Fibroblast of mammary gland (primary cell): ENCODE results near the gene PYROXD2.

Experiments
- DNase-seq: peaks from one replicate; pipeline ENCODE4 v3.0.0-alpha.2; 2010; ENCODE audit warnings: low read depth
- H3K4me3 ChIP-seq: 2 replicates; pipeline ENCODE4 v1.5.1; 2011; ENCODE audit warnings: low read depth, mild to moderate bottlenecking, low read length, moderate library complexity; ENCODE audit not compliant: control insufficient read depth
- CTCF ChIP-seq: conservative IDR thresholded peaks from 2 replicates; pipeline ENCODE4 v1.5.1; 2011; ENCODE audit warnings: low read depth, low read length, inconsistent platforms; ENCODE audit not compliant: control insufficient read depth, insufficient read depth

The PYROXD2 gene

DNA sequence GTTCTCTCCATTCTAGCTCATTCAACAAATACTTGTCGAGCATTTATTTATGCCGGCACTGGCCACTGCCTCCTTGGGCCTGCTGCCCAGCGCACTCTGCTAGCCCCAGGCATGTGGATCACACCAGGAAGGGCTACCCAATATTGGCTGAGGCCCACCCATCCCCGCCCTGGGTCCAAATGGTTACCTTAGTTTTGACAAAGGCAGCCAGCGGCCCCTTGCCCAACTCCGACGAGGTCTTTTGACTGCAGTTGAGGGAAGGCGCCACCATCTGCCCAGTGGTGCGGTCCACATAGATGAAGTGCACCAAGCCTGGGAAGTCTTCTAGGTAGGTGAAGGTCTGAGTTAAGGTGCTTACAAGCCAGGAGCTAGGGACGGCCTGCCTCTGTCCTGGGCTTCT lies 7.2 kb upstream of the PYROXD2 start:
- DNase-seq, result no peak
- no peak overlapping the region for H3K4me3 ChIP-seq
- TF ChIP-seq CTCF, result no peak

DNA sequence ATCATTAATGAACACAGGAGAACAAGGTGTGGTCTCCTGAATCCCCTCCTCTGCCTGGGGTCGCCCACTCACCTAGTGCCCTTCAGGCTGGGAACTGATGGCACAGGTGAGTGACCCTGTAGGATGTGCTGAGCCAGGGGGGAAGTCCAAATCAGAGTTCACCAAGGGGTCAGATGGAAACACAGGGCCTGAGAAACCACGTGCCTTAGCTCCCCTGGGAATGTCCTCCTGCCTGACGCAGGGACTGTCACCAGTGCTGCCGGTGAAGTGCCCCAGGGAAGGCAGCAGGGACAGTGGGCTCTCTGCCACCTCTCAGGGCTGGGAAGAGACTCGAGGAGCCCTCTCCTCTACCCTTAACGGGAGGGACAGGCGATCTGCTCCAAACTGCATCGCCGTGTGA lies 5.8 kb upstream of the PYROXD2 start:
- no peak overlapping the region for H3K4me3 ChIP-seq
- no peak for TF ChIP-seq CTCF
- DNase-seq, result no peak

- no peak overlapping the region for H3K4me3 ChIP-seq
- DNase-seq, result no peak
- TF ChIP-seq CTCF, result no peak
Measured at GRCh38 chr10:98419469-98420261, 4.7 kb upstream of the PYROXD2 start.

DNA sequence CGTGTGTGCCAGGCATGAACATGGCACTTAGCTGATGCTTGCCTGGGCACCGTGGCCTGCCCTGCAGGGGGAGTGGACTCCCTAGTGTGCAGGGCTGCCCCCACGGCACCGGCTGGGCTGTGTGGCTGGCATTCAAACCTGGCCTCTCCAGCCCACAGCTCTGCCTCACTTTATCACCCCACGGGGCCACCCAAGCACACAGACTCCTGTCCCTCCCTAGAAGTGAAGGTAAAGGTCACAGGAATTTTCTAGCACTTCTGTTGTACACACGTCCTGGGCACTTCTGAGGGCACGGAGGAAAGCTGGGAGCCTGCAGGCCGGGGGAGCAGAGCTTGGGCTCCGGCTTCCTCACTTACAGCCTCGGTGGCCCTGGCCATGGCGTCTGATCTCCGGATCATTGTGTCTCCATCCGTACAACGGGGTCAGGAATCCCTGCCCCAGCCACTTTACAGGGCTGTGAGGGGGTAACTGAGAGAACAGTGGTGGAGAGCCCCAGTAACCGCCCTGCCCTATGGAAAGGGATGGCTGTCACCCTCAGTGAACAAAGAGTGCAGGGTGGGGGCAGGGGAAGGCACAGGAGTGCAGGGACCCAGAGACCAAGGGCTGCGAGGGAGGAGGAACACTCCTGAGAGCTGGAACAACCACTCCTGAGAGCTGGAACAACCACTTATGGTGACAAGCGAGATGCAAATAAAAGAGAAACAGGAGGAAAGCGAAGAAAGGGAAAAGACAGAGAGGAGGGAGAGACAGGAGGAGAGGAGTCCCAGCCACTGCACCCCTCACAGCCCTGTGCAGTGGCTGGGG lies 3.9 kb upstream of the PYROXD2 start:
- TF ChIP-seq CTCF, result no peak
- no peak overlapping the region for H3K4me3 ChIP-seq
- no peak for DNase-seq

DNA sequence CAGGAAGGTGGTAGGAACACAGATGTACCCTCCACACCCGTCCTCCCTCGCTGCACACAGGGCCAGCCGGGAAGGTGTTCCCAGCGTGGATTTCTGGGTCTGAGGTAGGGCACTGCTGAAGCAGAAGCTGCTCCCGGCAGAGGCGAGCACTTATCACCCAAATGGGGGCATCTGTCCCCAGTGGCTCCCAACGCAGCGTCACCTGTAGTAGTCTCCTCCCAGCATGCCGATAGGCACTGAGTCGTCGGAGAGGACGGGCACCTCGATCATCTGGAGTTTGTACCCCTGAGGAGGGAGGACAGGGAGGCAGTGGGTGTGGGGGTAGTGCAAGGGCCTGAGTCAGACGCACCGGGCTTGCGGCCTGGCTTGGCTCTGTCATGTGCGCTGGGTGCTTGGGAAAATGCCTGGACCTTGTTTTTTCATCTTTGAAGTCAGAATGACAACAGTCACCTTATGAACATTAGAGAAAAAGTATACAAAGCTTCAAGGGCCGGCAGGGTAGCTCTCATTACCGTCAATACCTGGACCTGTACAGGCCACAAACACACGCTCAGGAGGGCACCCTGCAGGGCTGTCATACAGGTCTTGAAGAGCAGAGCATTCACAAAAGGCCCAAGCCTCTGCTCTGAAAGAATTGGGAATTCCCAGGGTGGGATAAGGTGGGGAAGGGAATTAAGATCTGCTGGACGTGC lies 3.1 kb upstream of the PYROXD2 start:
- DNase-seq, result no peak
- no peak overlapping the region for H3K4me3 ChIP-seq
- TF ChIP-seq CTCF, result no peak

GRCh38 chr10:98417481-98417959 lies 2.5 kb upstream of the PYROXD2 start:
- DNase-seq, result no peak
- no peak for TF ChIP-seq CTCF
- H3K4me3 ChIP-seq, result no peak overlapping the region
